OCI-LY7 (cell line): ENCODE data around the gene CDKN2AIPNL. TPM values are rescaled to one million over a fixed set of nuclear protein-coding genes. Genes with fewer than 3 reads are reported as not detected.

Experiments
- BruUV-seq: library from RNA; stranded (reverse); fragments of 400-500 nt; replicated peaks from 2 replicates; lab custom pipeline; 2021; lab: Mats Ljungman, UMichigan
- CTCF ChIA-PET: fragments of 300-600 bp; sonication (Branson Sonifier 250); formaldehyde crosslinking; loops from one replicate; lab custom pipeline; 2022; ENCODE audit warnings: antibody characterized with exemption; ENCODE audit not compliant: unreplicated experiment; lab: Charles Lee
- POLR2A ChIA-PET: fragments of 300-600 bp; sonication (Branson Sonifier 250); formaldehyde crosslinking; loops from one replicate; lab custom pipeline; 2022; ENCODE audit warnings: antibody characterized with exemption; lab: Charles Lee
- DNase-seq: peaks from one replicate; pipeline ENCODE4 v3.0.0-alpha.2; 2015; ENCODE audit warnings: low spot score
- H2AFZ ChIP-seq: fragments of 200-600 bp; sonication (generic), shearing (Covaris generic); 2 replicates; pipeline ENCODE4 v1.6.1; 2014; ENCODE audit warnings: mild to moderate bottlenecking, antibody characterized with exemption, low read length, moderate library complexity
- H3K27ac ChIP-seq: fragments of 200-600 bp; sonication (generic); 2 replicates; pipeline ENCODE4 v1.5.1; 2014; ENCODE audit warnings: mixed run types, low read depth, mild to moderate bottlenecking, moderate library complexity, low read length, inconsistent platforms; ENCODE audit not compliant: poor library complexity, severe bottlenecking
- H3K36me3 ChIP-seq: fragments of 200-600 bp; sonication (generic); 2 replicates; pipeline ENCODE4 v1.6.1; 2014; ENCODE audit warnings: mild to moderate bottlenecking, antibody characterized with exemption, low read length, moderate library complexity, mixed read lengths; ENCODE audit not compliant: insufficient read depth
- H3K4me1 ChIP-seq: fragments of 200-600 bp; sonication (generic); 2 replicates; pipeline ENCODE4 v1.5.1; 2014; ENCODE audit warnings: mild to moderate bottlenecking, low read length; ENCODE audit not compliant: insufficient read depth, poor library complexity, severe bottlenecking
- H3K4me2 ChIP-seq: fragments of 200-600 bp; sonication (generic); 2 replicates; pipeline ENCODE4 v1.6.1; 2014; ENCODE audit warnings: mild to moderate bottlenecking, low read length
- H3K4me3 ChIP-seq: fragments of 200-600 bp; sonication (generic); 2 replicates; pipeline ENCODE4 v1.5.1; 2014; ENCODE audit warnings: mild to moderate bottlenecking, low read depth, low read length; ENCODE audit not compliant: poor library complexity, severe bottlenecking
- H3K79me2 ChIP-seq: fragments of 200-600 bp; sonication (generic); 2 replicates; pipeline ENCODE4 v1.6.1; 2016; ENCODE audit warnings: low read depth, mild to moderate bottlenecking, low read length, moderate library complexity, mixed read lengths; ENCODE audit not compliant: insufficient read depth
- H3K9me2 ChIP-seq: fragments of 200-600 bp; sonication (generic); 2 replicates; pipeline ENCODE4 v1.6.1; 2016; ENCODE audit warnings: mild to moderate bottlenecking, low read length, mixed read lengths; ENCODE audit not compliant: insufficient read depth
- H3K9me3 ChIP-seq: fragments of 200-600 bp; sonication (generic); 2 replicates; pipeline ENCODE4 v1.6.1; 2014; ENCODE audit warnings: mild to moderate bottlenecking, mixed run types, low read length, mixed read lengths
- H4K20me1 ChIP-seq: fragments of 200-600 bp; sonication (generic); 2 replicates; pipeline ENCODE4 v1.6.1; 2014; ENCODE audit warnings: mild to moderate bottlenecking, antibody characterized with exemption, low read length, moderate library complexity, mixed read lengths; ENCODE audit not compliant: insufficient read depth
- CTCF ChIP-seq: fragments of 200-600 bp; sonication (generic); conservative IDR thresholded peaks from 2 replicates; pipeline ENCODE4 v1.5.1; 2014; ENCODE audit warnings: mild to moderate bottlenecking, antibody characterized with exemption, low read length, moderate library complexity, mixed read lengths
- EZH2phosphoT487 ChIP-seq: fragments of 200-600 bp; sonication (generic); IDR thresholded peaks from 2 replicates; pipeline ENCODE4 v1.6.1; 2018; ENCODE audit warnings: low read depth, borderline replicate concordance, mild to moderate bottlenecking, mixed run types, antibody characterized with exemption, low read length, moderate library complexity, mixed read lengths
- intact Hi-C: fragments of 100-400 bp; cut with micrococcal nuclease; formaldehyde crosslinking; loops from one replicate; pipeline ENCODE4 v1.10.0; 2022; ENCODE audit not compliant: unreplicated experiment
- total RNA-seq, 2 experiments: library from RNA; depleted of rRNA in 1 of 2; stranded (reverse); fragments of >200 nt in 1 of 2; shearing (Covaris generic) in 1 of 2; gene quantifications; 2 replicates each; pipeline ENCODE4 v1.2.3, GENCODE V29; 2014 to 2022

Gene CDKN2AIPNL
- total RNA-seq, 2 experiments from 2014 or later, result 45.7 to 47.8 TPM

GRCh38 chr5:134453016-134453415, 41.3 kb upstream of the CDKN2AIPNL start:
- H3K4me3 ChIP-seq, result no peak overlapping the region
- POLR2A ChIA-PET, result no interaction called here
- CTCF ChIA-PET, result no interaction called here

GRCh38 chr5:134451936-134452505, 40.3 kb upstream of the CDKN2AIPNL start:
- Histone ChIP-seq H4K20me1 (no peaks in the 10 kb centered on the region), H3K36me3 (no peaks in the 10 kb centered on the region), H3K79me2 (no peaks in the 10 kb centered on the region), H3K4me2 (no peak overlapping the region), H2AFZ (no peak overlapping the region), H3K9me2 (no peaks in the 10 kb centered on the region), H3K4me3 (no peak overlapping the region), H3K9me3 (no peaks in the 10 kb centered on the region), H3K27ac (no peak overlapping the region), H3K4me1 (peaks cover under 1% of the 10 kb centered on the region)
- no peak for DNase-seq
- POLR2A ChIA-PET, result interaction anchor here (0.7 to 1.3 kb wide), 2 partner anchors 10 to 662 kb away, joined by 3 to 5 read pairs; no protein-coding TSS in a partner anchor
- CTCF ChIA-PET, result no interaction called here
- no TSS peak for BruUV-seq
- intact Hi-C loops, result no loop called here
- TF ChIP-seq CTCF, result no peak
- no peak for TF ChIP-seq EZH2phosphoT487

More at GRCh38 chr5:134453016-134453415, 41.3 kb upstream of the CDKN2AIPNL start:
- DNase-seq, result no peak
- intact Hi-C loops, result no loop called here
- Histone ChIP-seq H2AFZ (no peak overlapping the region), H3K79me2 (no peaks in the 10 kb centered on the region), H3K9me2 (no peaks in the 10 kb centered on the region), H3K4me1 (no peaks in the 10 kb centered on the region), H3K36me3 (no peaks in the 10 kb centered on the region), H4K20me1 (no peaks in the 10 kb centered on the region), H3K9me3 (no peaks in the 10 kb centered on the region), H3K27ac (no peak overlapping the region), H3K4me2 (no peak overlapping the region)
- no peak for TF ChIP-seq EZH2phosphoT487
- TF ChIP-seq CTCF, result no peak
- BruUV-seq, result no TSS peak

GRCh38 chr5:134451225-134451935, 39.7 kb upstream of the CDKN2AIPNL start:
- no TSS peak for BruUV-seq
- DNase-seq, result no peak
- Histone ChIP-seq H3K27ac (no peak overlapping the region), H2AFZ (no peak overlapping the region), H3K4me1 (peaks cover 7% of the 10 kb centered on the region), H3K4me3 (no peak overlapping the region), H3K79me2 (no peaks in the 10 kb centered on the region), H3K4me2 (no peak overlapping the region), H3K9me2 (no peaks in the 10 kb centered on the region), H4K20me1 (no peaks in the 10 kb centered on the region), H3K9me3 (no peaks in the 10 kb centered on the region), H3K36me3 (no peaks in the 10 kb centered on the region)
- ChIA-PET POLR2A (interaction anchor here (0.6 to 1.3 kb wide), 3 partner anchors 10 to 453 kb away, joined by 3 to 4 read pairs (median 3); no protein-coding TSS in a partner anchor), CTCF (no interaction called here)
- TF ChIP-seq EZH2phosphoT487 (no peak), CTCF (no peak)
- intact Hi-C loops, result no loop called here
